Measurements from ENCODE around the gene ABHD12.

- TF ChIP-seq CTCF (IDR thresholded peaks at IDR 0.05) (no peak), POLR2AphosphoS5 (IDR thresholded peaks at IDR 0.05) (peak in 1 of 3 donors; percentile 3)
These were observed 81.0 kb downstream of the ABHD12 start for GRCh38 chr20:25309395-25310267.
